ENCODE data around the gene PATE3.

DNA sequence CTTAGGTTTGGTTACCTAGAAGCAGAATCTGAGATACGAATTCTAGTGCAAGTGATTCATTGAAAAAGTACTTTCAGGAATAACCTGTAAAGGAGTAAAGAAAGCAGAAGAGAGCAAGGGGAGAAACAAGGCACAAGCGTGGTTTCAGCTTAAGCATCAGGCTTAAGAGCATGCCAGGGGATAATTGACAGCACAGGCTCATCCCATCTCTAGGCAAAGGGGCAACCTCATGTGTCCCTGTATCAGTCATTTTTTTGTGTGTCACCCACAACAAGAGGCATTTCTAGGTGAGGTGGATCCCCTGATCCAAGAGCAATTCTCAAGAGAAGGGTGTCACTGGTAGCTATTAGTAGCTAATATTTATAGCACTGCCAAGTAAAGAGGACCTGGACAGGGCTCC lies 17.3 kb upstream of the PATE3 start:
- TF ChIP-seq, protein P1, sequence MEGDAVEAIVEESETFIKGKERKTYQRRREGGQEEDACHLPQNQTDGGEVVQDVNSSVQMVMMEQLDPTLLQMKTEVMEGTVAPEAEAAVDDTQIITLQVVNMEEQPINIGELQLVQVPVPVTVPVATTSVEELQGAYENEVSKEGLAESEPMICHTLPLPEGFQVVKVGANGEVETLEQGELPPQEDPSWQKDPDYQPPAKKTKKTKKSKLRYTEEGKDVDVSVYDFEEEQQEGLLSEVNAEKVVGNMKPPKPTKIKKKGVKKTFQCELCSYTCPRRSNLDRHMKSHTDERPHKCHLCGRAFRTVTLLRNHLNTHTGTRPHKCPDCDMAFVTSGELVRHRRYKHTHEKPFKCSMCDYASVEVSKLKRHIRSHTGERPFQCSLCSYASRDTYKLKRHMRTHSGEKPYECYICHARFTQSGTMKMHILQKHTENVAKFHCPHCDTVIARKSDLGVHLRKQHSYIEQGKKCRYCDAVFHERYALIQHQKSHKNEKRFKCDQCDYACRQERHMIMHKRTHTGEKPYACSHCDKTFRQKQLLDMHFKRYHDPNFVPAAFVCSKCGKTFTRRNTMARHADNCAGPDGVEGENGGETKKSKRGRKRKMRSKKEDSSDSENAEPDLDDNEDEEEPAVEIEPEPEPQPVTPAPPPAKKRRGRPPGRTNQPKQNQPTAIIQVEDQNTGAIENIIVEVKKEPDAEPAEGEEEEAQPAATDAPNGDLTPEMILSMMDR (IDR thresholded peaks at IDR 0.05 in 4 of 5, conservative IDR thresholded peaks at IDR 0.05 in 1 of 5), result no peak
- TF ChIP-seq POLR2A (IDR thresholded peaks at IDR 0.05), result no peak
